T-helper 2 cell treated with Interferon-gamma antibody and Interleukin-4, amounts not matched to agents 100 ng/mL and 5 ng/mL, for 36 hours (primary cell): ENCODE data around the gene TANC1. TPM values are rescaled to one million over a fixed set of nuclear protein-coding genes. Genes with fewer than 3 reads are reported as not detected.
"Not testable (repeated sequence)": the region's sequence is repeated elsewhere in the genome, so short reads cannot be mapped to it uniquely, and the experiment has no call there.

ENCODE experiments used
- intact Hi-C: fragments of 100-400 bp; cut with micrococcal nuclease; formaldehyde crosslinking; loops from one replicate; pipeline ENCODE4 v1.15.1; 2023
- total RNA-seq: library from RNA; stranded (reverse); gene quantifications from 2 replicates; pipeline ENCODE4 v1.2.3, GENCODE V29; 2022

TANC1 gene
- total RNA-seq, 1 donor from 2014 or later: 0.20 TPM

- intact Hi-C loops: no loop called here
Measured at GRCh38 chr2:159086342-159086741, 117.9 kb downstream of the TANC1 start.

DNA sequence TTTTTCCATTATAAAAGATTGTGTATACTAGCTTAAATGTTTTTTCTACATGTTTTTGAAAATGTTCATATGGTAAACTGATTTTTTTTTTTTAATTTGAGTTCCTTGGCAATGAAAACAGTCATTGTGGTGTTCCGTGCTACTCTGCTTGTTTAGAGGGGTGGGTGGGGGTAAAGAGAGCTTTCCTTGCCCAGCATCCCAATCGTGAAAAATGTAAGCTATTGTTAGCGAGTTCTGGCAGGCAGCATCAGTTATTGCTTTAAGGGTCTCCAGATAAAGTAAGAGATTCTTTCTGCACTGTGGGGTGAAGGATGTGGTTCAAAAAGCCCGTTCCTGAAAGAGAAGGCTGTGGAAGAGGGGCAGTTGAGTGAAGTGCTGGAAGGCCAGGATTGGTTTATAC is 118.4 kb downstream of the TANC1 start:
- intact Hi-C loops: no loop called here

- intact Hi-C loops: no loop called here
Measured at GRCh38 chr2:159088906-159089305, 120.5 kb downstream of the TANC1 start.

DNA sequence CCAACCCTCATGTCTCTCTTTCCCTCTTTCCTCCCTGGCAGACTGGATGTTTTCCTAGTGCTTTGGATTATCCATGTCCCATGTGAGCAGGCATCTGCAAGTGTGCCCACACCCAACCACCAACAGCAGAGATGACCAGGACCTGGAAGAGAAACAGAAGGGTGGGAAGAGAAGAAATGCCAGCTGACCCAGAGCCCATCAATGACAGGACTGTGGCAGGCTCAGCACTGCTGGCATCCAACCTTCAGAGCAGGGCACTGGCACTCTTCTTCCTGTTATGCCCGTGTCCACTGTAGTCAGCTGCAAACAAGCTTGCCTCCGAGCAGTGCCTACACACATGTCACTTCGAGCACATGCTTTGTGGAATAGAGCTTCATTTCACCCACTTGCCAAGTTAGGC is 121.1 kb downstream of the TANC1 start:
- intact Hi-C loops: no loop called here

- intact Hi-C loops: no loop called here
Measured at GRCh38 chr2:159090514-159091201, 122.2 kb downstream of the TANC1 start.

- intact Hi-C loops: no loop called here
Measured at GRCh38 chr2:159091381-159091780, 122.9 kb downstream of the TANC1 start.

- intact Hi-C loops: no loop called here
Measured at GRCh38 chr2:159091976-159092375, 123.5 kb downstream of the TANC1 start.

GRCh38 chr2:159093497-159093896 is 125.1 kb downstream of the TANC1 start:
- intact Hi-C loops: no loop called here

GRCh38 chr2:159094173-159094737 is 125.8 kb downstream of the TANC1 start:
- intact Hi-C loops: no loop called here

DNA sequence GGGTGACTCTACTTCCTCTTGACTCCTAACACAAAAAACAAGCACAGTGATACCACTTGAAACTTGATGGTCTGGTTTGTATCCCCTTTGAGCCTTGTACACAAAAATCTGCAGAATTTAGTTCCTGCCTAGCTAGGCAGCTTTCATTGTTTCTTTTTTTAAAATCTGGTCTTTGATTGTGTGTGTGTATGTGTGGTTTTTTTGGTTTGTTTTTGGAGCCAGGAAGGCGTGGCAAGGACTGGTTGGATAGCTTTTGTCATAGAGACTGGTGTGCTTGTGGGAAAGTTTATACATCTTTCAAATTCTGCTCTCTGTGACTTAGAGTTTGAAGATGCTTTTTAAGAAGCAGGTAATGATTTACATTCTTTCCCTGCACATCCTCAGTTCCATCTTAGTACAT is 127.4 kb downstream of the TANC1 start:
- intact Hi-C loops: no loop called here

GRCh38 chr2:159096302-159096855 is 127.9 kb downstream of the TANC1 start:
- intact Hi-C loops: not testable (repeated sequence)

DNA sequence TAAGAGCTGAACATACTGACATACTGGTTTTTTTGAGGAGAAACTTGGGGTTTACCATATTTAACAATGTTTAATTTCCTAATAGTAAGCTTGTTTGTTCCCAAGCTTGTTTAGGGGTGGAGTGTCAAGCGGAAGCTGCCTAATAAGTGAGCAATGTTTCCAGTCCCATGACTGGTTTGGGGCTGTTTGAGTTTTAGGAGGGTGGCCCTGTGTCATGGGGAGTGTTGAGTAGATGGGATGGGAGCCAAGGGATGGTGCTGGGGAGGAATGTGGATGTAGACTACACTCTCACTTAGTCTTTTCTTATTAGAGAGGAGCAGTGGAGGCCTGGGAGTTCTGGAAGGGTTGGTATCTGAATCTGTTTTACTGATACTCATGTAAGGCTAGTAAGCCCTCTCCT is 128.5 kb downstream of the TANC1 start:
- intact Hi-C loops: no loop called here

DNA sequence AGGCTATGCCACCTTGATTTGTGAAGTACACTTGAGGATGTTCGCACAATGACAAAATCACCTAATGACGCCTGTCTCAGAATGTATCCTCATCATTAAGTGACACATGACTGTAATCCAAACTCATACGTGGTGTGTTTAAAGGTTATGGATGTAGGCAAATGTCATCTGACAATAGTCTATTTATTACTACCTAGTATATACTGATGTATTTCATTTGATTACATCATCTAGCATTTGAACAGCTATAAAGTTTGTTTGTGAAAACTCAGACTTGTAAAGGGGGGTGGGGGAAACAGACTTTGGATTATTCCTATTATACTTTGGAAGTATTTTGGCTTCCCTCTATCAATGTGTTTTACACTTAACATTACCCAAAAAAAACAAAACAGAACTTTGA is 129.9 kb downstream of the TANC1 start:
- intact Hi-C loops: no loop called here

GRCh38 chr2:159098921-159099411 is 130.5 kb downstream of the TANC1 start:
- intact Hi-C loops: no loop called here

DNA sequence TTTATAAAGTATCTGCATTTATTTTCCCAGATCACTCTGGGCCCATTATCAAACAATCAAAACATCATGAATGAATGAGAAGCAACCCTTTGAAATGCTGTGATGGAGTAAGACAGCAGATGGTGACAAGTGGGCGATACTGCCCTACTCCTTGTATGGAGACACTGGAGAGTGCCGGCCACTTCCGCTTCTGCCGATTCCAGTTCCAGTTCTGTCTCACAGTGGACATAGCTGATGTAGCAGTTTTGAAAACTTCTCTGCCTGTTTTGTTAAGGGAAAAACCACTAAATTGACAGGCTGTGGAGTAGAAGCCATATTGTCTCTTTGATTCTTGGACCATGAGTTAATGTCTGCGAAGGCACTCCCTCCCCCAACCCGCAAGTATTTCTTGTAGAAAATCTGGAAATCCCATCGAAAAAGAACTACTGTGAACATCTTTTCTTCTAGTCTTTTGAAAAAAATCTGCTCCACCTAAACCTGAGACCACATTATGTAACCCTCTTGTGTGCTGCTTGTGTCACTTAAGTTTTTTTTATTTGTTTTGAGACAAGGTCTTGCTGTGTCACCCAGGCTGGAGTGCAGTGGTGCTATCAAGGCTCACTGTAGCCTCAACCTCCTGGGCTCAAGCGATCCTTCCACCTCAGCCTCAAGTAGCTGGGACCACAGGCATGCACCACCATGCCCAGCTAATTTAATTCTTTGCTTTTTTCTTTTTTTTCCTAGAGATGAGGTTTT is 133.5 kb downstream of the TANC1 start:
- intact Hi-C loops: no loop called here

- intact Hi-C loops: no loop called here
Measured at GRCh38 chr2:159103411-159103810, 135.0 kb downstream of the TANC1 start.

- intact Hi-C loops: no loop called here
Measured at GRCh38 chr2:159106109-159106508, 137.7 kb downstream of the TANC1 start.

DNA sequence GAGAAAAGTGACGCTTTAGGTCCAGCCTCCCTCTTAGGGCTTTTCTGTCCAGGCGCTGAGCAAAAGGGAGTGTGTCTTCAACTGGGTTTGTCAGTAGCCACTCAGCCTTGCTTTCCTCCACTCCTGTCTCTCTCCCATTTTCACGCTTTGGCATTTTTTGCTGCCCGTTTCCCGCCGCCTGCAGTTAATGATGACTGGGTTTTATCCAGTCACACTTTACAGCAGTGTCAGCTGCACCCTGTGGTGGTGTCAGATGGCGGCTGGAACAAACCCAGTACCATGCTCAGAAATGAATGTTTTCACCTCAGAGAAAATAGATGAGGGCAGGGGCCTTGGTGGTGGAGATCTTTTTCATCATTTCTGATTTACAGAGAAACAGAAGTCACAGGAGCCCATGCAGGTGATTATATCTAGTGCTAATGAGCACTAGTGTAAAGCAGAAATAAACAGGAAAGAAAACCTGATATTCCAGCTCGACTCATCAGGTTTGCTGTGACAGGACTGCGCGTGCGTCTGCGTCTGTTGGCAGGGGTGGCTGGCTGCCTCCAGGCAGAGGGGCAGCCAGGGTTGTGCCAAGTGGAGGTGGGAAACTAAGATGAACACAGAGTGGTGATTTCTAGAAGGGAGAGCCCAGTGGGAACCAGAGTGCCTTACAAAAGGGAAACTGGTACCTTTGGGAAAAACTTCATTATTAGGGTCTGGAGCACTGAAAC is 139.9 kb downstream of the TANC1 start:
- intact Hi-C loops: no loop called here

DNA sequence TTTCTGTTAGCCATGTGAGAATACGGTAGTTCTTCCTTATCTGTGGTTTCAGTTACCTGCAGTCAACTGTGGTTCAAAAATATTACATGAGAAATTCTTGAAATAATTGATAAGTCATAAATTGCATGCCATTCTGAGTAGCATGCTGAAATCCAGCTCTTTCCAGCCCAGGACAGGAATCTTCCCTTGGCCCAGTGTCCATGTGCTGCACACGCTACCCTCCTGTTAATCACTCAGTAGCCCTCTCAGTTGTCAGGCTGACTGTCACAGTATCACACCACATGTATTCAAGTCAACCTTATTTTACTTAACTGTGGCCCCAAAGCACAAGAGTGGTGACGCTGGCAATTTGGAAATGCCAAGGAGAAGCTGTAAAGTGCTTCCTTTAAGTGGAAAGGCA is 141.1 kb downstream of the TANC1 start:
- intact Hi-C loops: no loop called here

DNA sequence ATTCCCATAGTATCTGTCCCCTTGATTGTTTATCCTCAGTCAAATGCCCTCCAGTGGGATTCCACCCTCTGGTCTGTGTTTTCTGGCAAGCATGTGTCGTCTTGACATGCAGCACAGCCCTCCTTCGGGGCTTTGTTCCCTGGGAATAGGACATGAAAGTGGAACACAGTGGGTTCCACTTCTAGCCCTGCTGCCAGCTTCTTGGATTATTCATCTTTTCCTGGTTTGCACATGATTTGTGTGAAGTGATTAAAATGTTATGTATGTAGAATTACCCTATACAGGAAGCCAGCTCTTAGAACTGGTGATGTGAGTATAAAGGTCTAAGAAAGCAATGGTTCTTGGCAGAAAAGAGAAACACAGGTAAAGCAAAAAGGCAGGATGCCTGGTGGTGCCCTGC is 142.3 kb downstream of the TANC1 start:
- intact Hi-C loops: no loop called here

DNA sequence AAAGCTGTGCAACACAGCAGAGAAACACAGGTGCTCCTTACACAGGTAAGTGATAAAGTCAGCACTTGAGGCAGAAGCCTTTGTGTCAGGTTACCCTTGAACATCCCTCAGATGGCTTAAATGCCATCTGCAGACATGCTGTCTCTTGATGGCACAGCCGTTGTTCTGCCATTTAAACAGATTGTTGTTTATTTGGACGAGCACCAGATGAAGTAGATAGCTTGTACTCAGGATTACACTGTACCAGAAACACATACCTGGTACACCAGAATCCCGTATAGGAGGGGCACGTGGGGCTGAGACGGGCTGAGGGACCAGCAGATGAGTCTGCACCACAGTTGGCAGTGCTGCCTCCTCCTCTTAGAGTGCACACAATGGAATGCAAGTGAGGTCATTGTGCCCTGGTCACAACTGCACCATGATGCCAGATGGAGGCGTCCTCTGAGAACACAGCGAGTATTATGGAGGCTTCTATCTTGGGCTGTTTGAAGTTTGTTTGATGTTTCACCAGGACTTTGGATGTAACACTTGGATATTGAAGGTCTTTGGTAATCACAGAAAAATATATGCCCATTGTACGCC is 143.0 kb downstream of the TANC1 start:
- intact Hi-C loops: no loop called here
